Uterus (tissue), 2 donors: ENCODE data around the gene SHQ1.

Source experiments
- POLR2A ChIP-seq, 2 donors: fragments of 450-650 bp; IDR thresholded peaks; one replicate each; pipeline ENCODE4 v1.6.1; 2016; ENCODE audit warnings: antibody characterized with exemption in 2 of 2, mild to moderate bottlenecking in 1 of 2, moderate library complexity in 1 of 2
- TF ChIP-seq, protein P1 (sequence below), 4 experiments: fragments of 200-600 bp in 2 of 4; fragments of 450-650 bp in 2 of 4; sonication (generic) in 2 of 4; IDR thresholded peaks; one replicate each; pipeline ENCODE4 v1.5.1; 2016 to 2019; ENCODE audit warnings: antibody characterized with exemption in 4 of 4, mild to moderate bottlenecking in 2 of 4, moderate library complexity in 1 of 4

- no peak for TF ChIP-seq POLR2A (IDR thresholded peaks at IDR 0.05)
- TF ChIP-seq, protein P1, sequence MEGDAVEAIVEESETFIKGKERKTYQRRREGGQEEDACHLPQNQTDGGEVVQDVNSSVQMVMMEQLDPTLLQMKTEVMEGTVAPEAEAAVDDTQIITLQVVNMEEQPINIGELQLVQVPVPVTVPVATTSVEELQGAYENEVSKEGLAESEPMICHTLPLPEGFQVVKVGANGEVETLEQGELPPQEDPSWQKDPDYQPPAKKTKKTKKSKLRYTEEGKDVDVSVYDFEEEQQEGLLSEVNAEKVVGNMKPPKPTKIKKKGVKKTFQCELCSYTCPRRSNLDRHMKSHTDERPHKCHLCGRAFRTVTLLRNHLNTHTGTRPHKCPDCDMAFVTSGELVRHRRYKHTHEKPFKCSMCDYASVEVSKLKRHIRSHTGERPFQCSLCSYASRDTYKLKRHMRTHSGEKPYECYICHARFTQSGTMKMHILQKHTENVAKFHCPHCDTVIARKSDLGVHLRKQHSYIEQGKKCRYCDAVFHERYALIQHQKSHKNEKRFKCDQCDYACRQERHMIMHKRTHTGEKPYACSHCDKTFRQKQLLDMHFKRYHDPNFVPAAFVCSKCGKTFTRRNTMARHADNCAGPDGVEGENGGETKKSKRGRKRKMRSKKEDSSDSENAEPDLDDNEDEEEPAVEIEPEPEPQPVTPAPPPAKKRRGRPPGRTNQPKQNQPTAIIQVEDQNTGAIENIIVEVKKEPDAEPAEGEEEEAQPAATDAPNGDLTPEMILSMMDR (IDR thresholded peaks at IDR 0.05), result no peak
Observed at GRCh38 chr3:72720566-72720965, 127.7 kb downstream of the SHQ1 start.
